Islet of Langerhans (tissue), 1 donor: ENCODE data around the gene NBEAL2.

Source experiments
- FAIRE-seq: peaks from one replicate; lab custom pipeline; 2011; peaks lifted over from hg19 to GRCh38; lab: Jason Lieb, UNC

NBEAL2 gene

GRCh38 chr3:46978985-46979944 is at the start of gene NBEAL2:
Gene NBEAL2, plus strand, starts transcription at chr3:46979666. Its CDS starts 196 bp downstream, at chr3:46979862.
- no peak for FAIRE-seq

- no peak for FAIRE-seq
Observed at GRCh38 chr3:46930166-46930944, 49.1 kb upstream of the NBEAL2 start.

- no peak for FAIRE-seq
Observed at GRCh38 chr3:46930945-46931403, 48.5 kb upstream of the NBEAL2 start.

GRCh38 chr3:46931631-46932331 is 47.7 kb upstream of the NBEAL2 start:
- FAIRE-seq: no peak

GRCh38 chr3:46932455-46933225 is 46.8 kb upstream of the NBEAL2 start:
- no peak for FAIRE-seq

- no peak for FAIRE-seq
Observed at GRCh38 chr3:46933261-46933660, 46.2 kb upstream of the NBEAL2 start.

- FAIRE-seq: no peak
Observed at GRCh38 chr3:46934072-46934471, 45.4 kb upstream of the NBEAL2 start.

- FAIRE-seq: no peak
Observed at GRCh38 chr3:46934498-46935167, 44.8 kb upstream of the NBEAL2 start.

GRCh38 chr3:46935168-46935858 is 44.2 kb upstream of the NBEAL2 start:
- FAIRE-seq: peak; percentile 13

- FAIRE-seq: no peak
Observed at GRCh38 chr3:46935989-46936558, 43.4 kb upstream of the NBEAL2 start.

- FAIRE-seq: no peak
Observed at GRCh38 chr3:46936733-46937250, 42.7 kb upstream of the NBEAL2 start.

- FAIRE-seq: no peak
Observed at GRCh38 chr3:46938118-46938517, 41.3 kb upstream of the NBEAL2 start.

- FAIRE-seq: no peak
Observed at GRCh38 chr3:46939578-46940445, 39.7 kb upstream of the NBEAL2 start.

- no peak for FAIRE-seq
Observed at GRCh38 chr3:46942076-46942475, 37.4 kb upstream of the NBEAL2 start.

- no peak for FAIRE-seq
Observed at GRCh38 chr3:46942481-46943236, 36.8 kb upstream of the NBEAL2 start.

GRCh38 chr3:46943237-46944187 is 36.0 kb upstream of the NBEAL2 start:
- FAIRE-seq: peak; percentile 95

GRCh38 chr3:46944191-46944590 is 35.3 kb upstream of the NBEAL2 start:
- FAIRE-seq: no peak
